GM12892 (cell line): ENCODE data around the gene DDX24.

ENCODE experiments used
- POLR2A ChIP-seq: IDR thresholded peaks from 2 replicates; pipeline ENCODE4 v1.6.1; 2011; ENCODE audit warnings: low read depth, low read length, control low read depth
- POLR2AphosphoS5 ChIP-seq: IDR thresholded peaks from 2 replicates; pipeline ENCODE4 v1.6.1; 2011; ENCODE audit warnings: low read depth, low read length, control low read depth

GRCh38 chr14:94093418-94093817, 12.4 kb upstream of the DDX24 start:
- TF ChIP-seq POLR2A (no peak), POLR2AphosphoS5 (no peak)
